ENCODE data around the gene CAPZB. TPM values are rescaled to one million over a fixed set of nuclear protein-coding genes. Genes with fewer than 3 reads are reported as not detected.

Gene CAPZB
- total RNA-seq, 1 experiment from 2014 or later: 491 TPM

GRCh38 chr1:19465123-19465522 is 20.2 kb downstream of the CAPZB start:
- BruUV-seq (replicated peaks): TSS peak; percentile 1
- no peak overlapping the region for H3K4me3 ChIP-seq (ENCODE audit: low read depth in 2 of 2, low read length in 2 of 2)
- no peak for ATAC-seq
- no peaks in the 10 kb centered on the region for H3K27me3 ChIP-seq (ENCODE audit: control insufficient read depth, insufficient read depth, low read length)
- in situ Hi-C loops (cut with HindIII; ENCODE audit: low pct_unique_long_range_greater_than_20kb, low sequenced_read_pairs): no loop called here
- ChIA-PET POLR2A (interaction anchor here (0.6 kb wide), 2 partner anchors 27 to 122 kb away, joined by 3 to 9 read pairs; no protein-coding TSS in a partner anchor), CTCF (no interaction called here)
- H3K9me3 ChIP-seq (ENCODE audit: control insufficient read depth, insufficient read depth, low read depth, low read length): no peaks in the 10 kb centered on the region
- intact Hi-C loops (cut with micrococcal nuclease; ENCODE audit: unreplicated experiment): no loop called here
- no peaks in the 10 kb centered on the region for H3K36me3 ChIP-seq (ENCODE audit: control insufficient read depth, insufficient read depth, low read length)
- no peak for TF ChIP-seq SIN3A (IDR thresholded peaks at IDR 0.05; ENCODE audit: borderline replicate concordance, insufficient read depth, low read depth, low read length)
- TF ChIP-seq TCF7L2 (IDR thresholded peaks at IDR 0.05; ENCODE audit: low read depth, low read length): no peak
- TF ChIP-seq REST (IDR thresholded peaks at IDR 0.05; ENCODE audit: insufficient read depth in 1 of 2, low read depth in 2 of 2, low read length in 1 of 2): no peak
- TF ChIP-seq POLR2AphosphoS5 (IDR thresholded peaks at IDR 0.05; ENCODE audit: low read depth, low read length): no peak
- TF ChIP-seq CTCF (IDR thresholded peaks at IDR 0.05): no peak
- DNase-seq (ENCODE audit: low read depth, low spot score): no peak
- H3K4me1 ChIP-seq (ENCODE audit: control insufficient read depth, insufficient read depth, low read length): peaks cover 81% of the 10 kb centered on the region
- H3K27ac ChIP-seq (ENCODE audit: low read length): peak overlapping the region; percentile 10; the same call in 1 of the 2 replicates

GRCh38 chr1:19464696-19465095 is 20.6 kb downstream of the CAPZB start:
- DNase-seq (ENCODE audit: low read depth, low spot score) (no peak), ATAC-seq (no peak)
- BruUV-seq (replicated peaks): no TSS peak
- ChIA-PET CTCF (no interaction called here), POLR2A (interaction anchor here (0.6 kb wide), 1 partner anchor 26 kb away, joined by 3 read pairs; no protein-coding TSS in a partner anchor)
- Histone ChIP-seq H3K9me3 (ENCODE audit: control insufficient read depth, insufficient read depth, low read depth, low read length) (no peaks in the 10 kb centered on the region), H3K36me3 (ENCODE audit: control insufficient read depth, insufficient read depth, low read length) (no peaks in the 10 kb centered on the region), H3K27me3 (ENCODE audit: control insufficient read depth, insufficient read depth, low read length) (no peaks in the 10 kb centered on the region), H3K27ac (ENCODE audit: low read length) (0 out of 2 replicates have a peak overlapping the region, but pooled peaks have one; percentile 10), H3K4me1 (ENCODE audit: control insufficient read depth, insufficient read depth, low read length) (peaks cover 80% of the 10 kb centered on the region), H3K4me3 (ENCODE audit: low read depth in 2 of 2, low read length in 2 of 2) (no peak overlapping the region)
- TF ChIP-seq CTCF (IDR thresholded peaks at IDR 0.05): no peak
- TF ChIP-seq SIN3A (IDR thresholded peaks at IDR 0.05; ENCODE audit: borderline replicate concordance, insufficient read depth, low read depth, low read length): no peak
- TF ChIP-seq REST (IDR thresholded peaks at IDR 0.05; ENCODE audit: insufficient read depth in 1 of 2, low read depth in 2 of 2, low read length in 1 of 2): no peak
- TF ChIP-seq TCF7L2 (IDR thresholded peaks at IDR 0.05; ENCODE audit: low read depth, low read length): no peak
- no peak for TF ChIP-seq POLR2AphosphoS5 (IDR thresholded peaks at IDR 0.05; ENCODE audit: low read depth, low read length)
- intact Hi-C loops (cut with micrococcal nuclease; ENCODE audit: unreplicated experiment): no loop called here
- in situ Hi-C loops (cut with HindIII; ENCODE audit: low pct_unique_long_range_greater_than_20kb, low sequenced_read_pairs): no loop called here
